Measurements from ENCODE around the gene PRKCZ.
A peak's percentile ranks its signal among the peaks of the same experiment; 100 is the strongest.

PRKCZ gene

DNA sequence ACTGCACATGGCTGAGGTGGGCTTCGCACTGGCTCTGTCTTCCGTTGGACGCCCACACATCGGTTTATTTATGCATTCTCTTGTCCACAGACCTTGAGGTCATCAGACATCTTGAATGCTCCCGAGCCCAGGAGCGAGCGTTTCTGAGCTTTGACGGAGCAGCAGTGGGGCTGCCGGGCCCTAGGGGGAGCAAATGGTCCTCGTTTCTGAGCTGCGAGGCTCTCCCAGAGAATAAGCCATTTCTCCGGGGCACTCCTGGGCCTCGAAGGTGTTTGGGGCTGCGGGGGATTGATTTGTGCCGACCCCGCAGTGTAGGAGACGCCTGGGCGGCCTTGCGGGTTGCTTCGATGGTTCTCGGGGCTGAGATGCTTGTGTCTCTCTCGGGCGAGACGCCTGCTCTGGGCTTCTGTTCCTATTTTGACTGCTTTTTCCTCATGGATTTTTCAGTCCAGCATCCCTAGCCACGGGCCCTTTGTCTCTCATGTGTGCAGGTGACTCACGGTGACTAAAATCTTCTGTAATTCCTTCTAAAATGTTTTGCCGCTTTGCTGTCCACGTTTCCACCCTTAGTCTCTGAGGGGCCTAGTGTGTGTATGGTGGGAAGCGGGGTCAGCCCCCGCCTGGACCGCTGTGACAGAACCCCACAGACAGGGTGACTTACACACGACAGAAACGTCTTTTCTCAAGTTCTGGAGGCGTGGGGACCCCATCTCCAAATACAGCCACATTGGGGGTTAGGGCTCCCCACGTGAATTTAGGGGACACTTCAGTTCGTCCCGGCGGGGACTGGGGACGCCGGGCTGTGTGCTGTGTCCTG is 82.2 kb downstream of the PRKCZ start:
- TF ChIP-seq, protein P1, sequence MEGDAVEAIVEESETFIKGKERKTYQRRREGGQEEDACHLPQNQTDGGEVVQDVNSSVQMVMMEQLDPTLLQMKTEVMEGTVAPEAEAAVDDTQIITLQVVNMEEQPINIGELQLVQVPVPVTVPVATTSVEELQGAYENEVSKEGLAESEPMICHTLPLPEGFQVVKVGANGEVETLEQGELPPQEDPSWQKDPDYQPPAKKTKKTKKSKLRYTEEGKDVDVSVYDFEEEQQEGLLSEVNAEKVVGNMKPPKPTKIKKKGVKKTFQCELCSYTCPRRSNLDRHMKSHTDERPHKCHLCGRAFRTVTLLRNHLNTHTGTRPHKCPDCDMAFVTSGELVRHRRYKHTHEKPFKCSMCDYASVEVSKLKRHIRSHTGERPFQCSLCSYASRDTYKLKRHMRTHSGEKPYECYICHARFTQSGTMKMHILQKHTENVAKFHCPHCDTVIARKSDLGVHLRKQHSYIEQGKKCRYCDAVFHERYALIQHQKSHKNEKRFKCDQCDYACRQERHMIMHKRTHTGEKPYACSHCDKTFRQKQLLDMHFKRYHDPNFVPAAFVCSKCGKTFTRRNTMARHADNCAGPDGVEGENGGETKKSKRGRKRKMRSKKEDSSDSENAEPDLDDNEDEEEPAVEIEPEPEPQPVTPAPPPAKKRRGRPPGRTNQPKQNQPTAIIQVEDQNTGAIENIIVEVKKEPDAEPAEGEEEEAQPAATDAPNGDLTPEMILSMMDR (IDR thresholded peaks at IDR 0.05): no peak
- no peak for TF ChIP-seq ZFX (IDR thresholded peaks at IDR 0.05; ENCODE audit: borderline replicate concordance)
- no peak overlapping the region for H3K27ac ChIP-seq

DNA sequence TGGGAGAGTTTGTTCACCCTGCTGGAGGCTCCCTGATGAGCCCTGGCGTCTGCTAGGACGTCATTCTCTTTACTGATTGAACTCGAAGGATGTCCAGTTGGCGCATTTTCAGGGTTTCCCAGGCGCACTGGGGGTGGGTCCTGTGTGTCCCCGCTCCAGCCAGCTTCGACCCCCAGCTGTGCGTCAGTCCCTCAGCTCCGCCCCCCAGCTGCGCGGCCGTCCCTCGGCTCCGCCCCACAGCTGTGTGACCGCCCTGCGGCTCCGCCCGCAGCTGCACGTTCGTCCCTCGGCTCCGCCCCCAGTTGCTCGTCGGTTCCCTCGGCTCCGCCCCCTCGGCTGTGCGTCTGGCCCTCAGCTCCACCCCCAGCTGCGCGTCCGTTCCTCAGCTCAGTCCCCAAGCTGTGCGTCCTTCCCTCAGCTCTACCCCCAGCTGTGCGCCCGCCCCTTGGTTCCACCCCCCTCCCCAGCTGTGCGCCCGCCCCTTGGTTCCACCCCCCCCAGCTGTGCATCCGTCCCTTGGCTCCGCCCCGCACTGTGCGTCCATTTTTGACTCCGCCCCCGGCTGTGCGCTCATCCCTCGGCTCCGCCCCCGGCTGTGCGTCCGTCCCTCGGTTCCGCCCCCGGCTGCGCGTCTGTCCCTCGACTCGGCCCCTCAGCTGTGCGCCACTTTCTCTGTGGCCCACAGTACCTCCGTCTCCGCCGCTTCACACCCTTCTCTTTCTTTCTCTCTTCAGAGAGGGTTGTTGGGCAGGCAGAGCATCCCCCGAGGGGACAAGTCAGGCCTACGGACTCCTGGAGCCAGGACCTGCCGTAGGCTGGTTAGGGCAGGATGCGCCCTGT is 83.0 kb downstream of the PRKCZ start:
- H3K27ac ChIP-seq: 0 out of 2 replicates have a peak overlapping the region, but pooled peaks have one; percentile 5
- TF ChIP-seq, protein P1 (IDR thresholded peaks at IDR 0.05): no peak
- TF ChIP-seq ZFX (IDR thresholded peaks at IDR 0.05; ENCODE audit: borderline replicate concordance): no peak

DNA sequence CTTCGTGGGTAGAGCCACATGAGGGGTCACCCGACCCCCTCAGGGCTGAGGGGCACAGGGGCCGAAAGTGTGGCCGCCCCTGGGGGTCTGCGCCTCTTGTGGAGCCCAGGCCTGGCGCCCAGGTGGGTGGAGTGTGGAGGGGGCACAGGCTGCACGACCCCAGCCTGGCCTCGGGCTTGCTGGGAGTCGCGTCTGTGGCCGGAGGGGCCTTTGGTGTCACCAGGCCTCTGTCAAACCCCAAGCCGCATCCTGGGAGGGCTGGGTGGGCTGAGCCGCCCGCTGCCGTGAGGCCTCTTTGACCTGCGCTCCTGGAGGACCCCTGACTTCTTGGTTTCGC is 83.6 kb downstream of the PRKCZ start:
- no peak for TF ChIP-seq ZFX (IDR thresholded peaks at IDR 0.05; ENCODE audit: borderline replicate concordance)
- 0 out of 2 replicates have a peak overlapping the region, but pooled peaks have one; percentile 5 for H3K27ac ChIP-seq

DNA sequence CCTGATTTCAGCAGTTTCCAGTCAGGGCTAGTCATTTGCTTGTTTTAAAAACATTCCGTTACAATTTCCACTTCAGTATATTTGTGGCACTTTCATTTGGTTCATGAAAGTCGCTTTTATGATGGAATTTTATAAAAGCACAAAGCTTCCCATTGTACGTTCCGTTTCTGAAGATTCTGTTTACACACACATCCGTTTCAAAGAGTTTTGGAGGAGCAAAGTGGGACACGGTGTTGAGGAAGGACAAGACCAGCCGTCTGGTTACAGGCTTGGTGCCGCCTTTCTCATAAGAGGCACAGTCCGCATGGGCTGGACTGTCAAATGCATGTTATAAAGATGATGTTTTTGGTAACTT is 84.0 kb downstream of the PRKCZ start:
- TF ChIP-seq, protein P1 (IDR thresholded peaks at IDR 0.05): no peak
- TF ChIP-seq ZFX (IDR thresholded peaks at IDR 0.05; ENCODE audit: borderline replicate concordance): no peak
- H3K27ac ChIP-seq: no peak overlapping the region

DNA sequence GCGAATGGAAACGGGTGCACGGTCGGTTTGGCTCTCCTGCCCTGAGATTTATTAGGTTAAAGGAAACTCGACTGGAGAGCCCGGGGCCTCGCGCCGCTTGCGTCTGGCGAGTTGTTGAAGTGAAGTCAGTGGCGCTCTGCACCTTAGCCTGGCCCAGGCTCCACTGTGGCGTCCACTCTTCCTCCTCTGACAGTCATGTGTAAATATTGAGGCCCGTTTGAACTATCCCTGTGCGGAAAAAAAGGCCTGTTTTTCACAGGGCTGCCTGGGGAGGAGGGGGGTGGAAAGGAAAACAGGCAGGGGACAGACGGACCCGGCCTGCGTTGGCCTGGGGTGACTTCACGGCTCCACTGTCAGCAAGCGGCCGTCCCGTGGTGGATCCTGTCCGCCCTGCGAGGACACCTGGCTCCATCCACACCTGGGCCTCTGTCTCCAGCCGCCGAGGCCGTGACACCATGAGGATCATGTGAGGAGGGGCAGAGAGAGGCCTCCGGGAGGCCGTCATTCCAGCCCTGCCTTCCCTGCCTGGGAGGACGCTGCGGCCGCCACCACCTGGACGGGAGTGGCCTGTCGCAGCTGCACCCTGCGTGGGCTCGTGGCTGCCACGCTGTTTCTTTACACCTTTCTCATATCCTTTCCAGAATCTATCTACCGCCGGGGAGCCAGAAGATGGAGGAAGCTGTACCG is 84.6 kb downstream of the PRKCZ start:
- no peak overlapping the region for H3K27ac ChIP-seq
- no peak for TF ChIP-seq ZFX (IDR thresholded peaks at IDR 0.05; ENCODE audit: borderline replicate concordance)
- TF ChIP-seq, protein P1 (IDR thresholded peaks at IDR 0.05): no peak

DNA sequence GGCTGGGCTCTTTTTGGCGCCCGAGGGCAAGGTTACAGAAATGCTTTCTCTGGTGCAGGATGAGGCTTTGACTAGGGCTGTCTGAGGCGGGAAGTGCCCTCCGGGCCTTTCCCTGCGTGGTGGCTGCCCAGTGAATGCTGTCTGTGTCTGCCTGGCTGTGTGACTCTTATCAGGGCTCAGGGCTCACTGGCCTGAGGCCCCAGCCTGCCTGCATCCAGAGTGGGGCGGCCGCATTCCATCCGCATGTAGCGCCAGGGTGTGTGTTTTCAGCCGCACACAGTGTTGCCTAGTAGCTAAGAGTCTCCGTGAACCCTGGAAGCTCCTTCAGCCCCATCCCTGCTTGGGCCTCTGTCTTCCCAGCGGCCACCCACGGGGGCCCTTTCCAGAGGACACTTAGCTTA is 85.2 kb downstream of the PRKCZ start:
- H3K27ac ChIP-seq: no peak overlapping the region
- TF ChIP-seq, protein P1 (IDR thresholded peaks at IDR 0.05): no peak
- no peak for TF ChIP-seq ZFX (IDR thresholded peaks at IDR 0.05; ENCODE audit: borderline replicate concordance)

DNA sequence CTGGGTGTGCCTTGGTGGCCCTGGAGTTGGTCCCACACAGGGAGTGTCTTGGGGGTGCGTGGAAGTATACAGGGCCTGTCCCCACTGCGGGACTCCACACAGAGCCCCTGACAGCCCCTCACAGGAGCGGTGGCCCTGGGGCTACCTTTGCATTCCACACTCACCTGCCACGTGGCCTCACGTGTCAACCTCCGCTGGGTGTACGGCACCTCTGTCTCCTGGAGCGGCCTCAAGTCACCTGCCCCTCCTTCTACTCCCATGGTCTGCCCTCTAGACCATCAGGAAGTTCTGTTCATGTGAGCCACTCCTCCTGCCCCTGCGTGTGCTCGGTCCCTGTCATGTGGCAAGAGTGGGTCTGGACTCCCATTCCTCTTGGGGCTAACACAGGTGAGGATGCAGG is 85.7 kb downstream of the PRKCZ start:
- no peak for TF ChIP-seq ZFX (IDR thresholded peaks at IDR 0.05; ENCODE audit: borderline replicate concordance)
- TF ChIP-seq, protein P1 (IDR thresholded peaks at IDR 0.05): no peak
- no peak overlapping the region for H3K27ac ChIP-seq
